Lower lobe of right lung (tissue), 2 donors: ENCODE measurements around the gene CCDC85C. TPM values are rescaled to one million over a fixed set of nuclear protein-coding genes. Genes with fewer than 3 reads are reported as not detected.

Experiments used
- ATAC-seq, 2 donors: fragments of 200-7000 bp; cut with Tn5 transposase; one replicate each; pipeline ENCODE4 v1.9.1; 2020 to 2022; ENCODE audit warnings: mild to moderate bottlenecking in 2 of 2, moderate library complexity in 2 of 2
- DNase-seq: peaks from one replicate; pipeline ENCODE4 v3.0.0-alpha.2; 2020
- H3K27ac ChIP-seq: fragments of 200-600 bp; one replicate; pipeline ENCODE4 v1.8.0; 2022
- H3K27me3 ChIP-seq: fragments of 200-600 bp; one replicate; pipeline ENCODE4 v1.8.0; 2022; ENCODE audit warnings: low read depth
- H3K36me3 ChIP-seq: fragments of 200-600 bp; one replicate; pipeline ENCODE4 v1.8.0; 2022; ENCODE audit warnings: mild to moderate bottlenecking
- H3K4me1 ChIP-seq: fragments of 200-600 bp; one replicate; pipeline ENCODE4 v1.8.0; 2022
- H3K4me3 ChIP-seq: fragments of 200-600 bp; one replicate; pipeline ENCODE4 v1.8.0; 2022; ENCODE audit warnings: mild to moderate bottlenecking
- H3K9me3 ChIP-seq: fragments of 200-600 bp; one replicate; pipeline ENCODE4 v1.8.0; 2022
- CTCF ChIP-seq: fragments of 200-600 bp; IDR thresholded peaks from one replicate; pipeline ENCODE4 v1.8.0; 2022; ENCODE audit warnings: antibody characterized with exemption, mild to moderate bottlenecking
- intact Hi-C: fragments of 100-400 bp; cut with DNase I; formaldehyde crosslinking; loops from one replicate; pipeline ENCODE4 v1.11.0; 2022
- total RNA-seq: library from RNA; stranded (reverse); fragmentation: NEBNext Ultra II Directional; extraction: Animal tissue kit (Norgen Biotek cat#: 25700); gene quantifications from one replicate; pipeline ENCODE4 v1.2.1, GENCODE V29; 2021
- donor health status: DM: no; HTN: yes; CAD: no; lungs with severe emphysema.

The CCDC85C gene
- total RNA-seq, 1 donor from 2014 or later: 15.3 TPM

GRCh38 chr14:99648027-99648784, 44.2 kb upstream of the CCDC85C start:
- TF ChIP-seq CTCF: no peak
- ATAC-seq: no peak
- intact Hi-C loops: no loop called here
- Histone ChIP-seq H3K27ac (no peak overlapping the region), H3K27me3 (peaks cover 18% of the 10 kb centered on the region), H3K36me3 (no peaks in the 10 kb centered on the region), H3K9me3 (no peaks in the 10 kb centered on the region), H3K4me3 (no peak overlapping the region), H3K4me1 (peaks cover 11% of the 10 kb centered on the region)
- no peak for DNase-seq

- no peaks in the 10 kb centered on the region for H3K9me3 ChIP-seq
- peaks cover 18% of the 10 kb centered on the region for H3K27me3 ChIP-seq
- no peak for TF ChIP-seq CTCF
- no peak overlapping the region for H3K27ac ChIP-seq
- peaks cover 11% of the 10 kb centered on the region for H3K4me1 ChIP-seq
- no peaks in the 10 kb centered on the region for H3K36me3 ChIP-seq
- no peak overlapping the region for H3K4me3 ChIP-seq
- DNase-seq (no peak), ATAC-seq (no peak)
- intact Hi-C loops: no loop called here
Measured at GRCh38 chr14:99647411-99647810, 43.4 kb upstream of the CCDC85C start.

- Histone ChIP-seq H3K27ac (no peak overlapping the region), H3K4me1 (peaks cover 11% of the 10 kb centered on the region), H3K27me3 (peaks cover 18% of the 10 kb centered on the region), H3K4me3 (peak overlapping the region; percentile 57), H3K9me3 (no peaks in the 10 kb centered on the region), H3K36me3 (no peaks in the 10 kb centered on the region)
- TF ChIP-seq CTCF: no peak
- ATAC-seq: no peak
- intact Hi-C loops: no loop called here
- DNase-seq: no peak
Measured at GRCh38 chr14:99645545-99646505, 41.8 kb upstream of the CCDC85C start.

- intact Hi-C loops: no loop called here
- TF ChIP-seq CTCF: no peak
- Histone ChIP-seq H3K4me3 (peak within 1 kb of the TSS; percentile 57), H3K27ac (no peak within 1 kb of the TSS), H3K4me1 (peaks cover 11% of the 10 kb centered on the region), H3K36me3 (no peaks in the 10 kb centered on the region), H3K27me3 (peaks cover 18% of the 10 kb centered on the region), H3K9me3 (no peaks in the 10 kb centered on the region)
- ATAC-seq: peak; percentile 50 to 61
- DNase-seq: no peak
Measured at GRCh38 chr14:99644723-99645544, 40.9 kb upstream of the CCDC85C start, which contains the start of gene HHIPL1. Gene HHIPL1, plus strand, starts transcription at chr14:99645129. Its CDS starts 79 bp downstream, at chr14:99645208.

GRCh38 chr14:99644035-99644587, 40.1 kb upstream of the CCDC85C start:
- Histone ChIP-seq H3K27ac (no peak overlapping the region), H3K4me3 (no peak overlapping the region), H3K4me1 (peaks cover 11% of the 10 kb centered on the region), H3K36me3 (no peaks in the 10 kb centered on the region), H3K9me3 (no peaks in the 10 kb centered on the region), H3K27me3 (peaks cover 18% of the 10 kb centered on the region)
- intact Hi-C loops: no loop called here
- ATAC-seq (no peak), DNase-seq (no peak)
- no peak for TF ChIP-seq CTCF
